K562 (cell line): ENCODE data around the gene EPB41L4B. TPM values are rescaled to one million over a fixed set of nuclear protein-coding genes. Genes with fewer than 3 reads are reported as not detected.

Experiments
- ATAC-seq: fragments of 200-7000 bp; cut with Tn5 transposase; 3 replicates; pipeline ENCODE4 v1.9.1; 2020; ENCODE audit warnings: moderate library complexity
- BruUV-seq: library from RNA; stranded (reverse); fragments of 400-500 nt; replicated peaks from 2 replicates; lab custom pipeline; 2021; lab: Mats Ljungman, UMichigan
- CTCF ChIA-PET: fragments of 300-600 bp; formaldehyde crosslinking; extraction: SDS; loops from one replicate; lab custom pipeline; 2021; ENCODE audit warnings: low intra/inter-chr PET ratio; lab: Yijun Ruan, JAX
- POLR2A ChIA-PET: fragments of 300-600, 350-650 bp; sonication (Branson Sonifier 250); formaldehyde crosslinking; extraction: SDS; loops from one replicate; lab custom pipeline; 2021; ENCODE audit warnings: antibody characterized with exemption, inconsistent platforms; lab: Yijun Ruan, JAX
- DNase-seq, 4 experiments: peaks; one replicate each; pipeline versions ENCODE4 v3.0.0 to v3.0.0-alpha.2; 2011 to 2018; ENCODE audit warnings: low spot score in 3 of 4, mixed read lengths in 3 of 4; ENCODE audit errors: extremely low read depth in 1 of 4
- FAIRE-seq: peaks from 2 replicates; lab custom pipeline; 2011; peaks lifted over from hg19 to GRCh38; lab: Jason Lieb, UNC
- H2AFZ ChIP-seq: 2 replicates; pipeline ENCODE4 v1.6.0; 2011; ENCODE audit warnings: low read depth, low read length, control low read depth, inconsistent platforms
- H3K27ac ChIP-seq: fragments of 200-600 bp; 3 replicates; pipeline ENCODE4 v1.8.0; 2011; ENCODE audit warnings: low read depth, mild to moderate bottlenecking, control low read depth, inconsistent platforms, low read length, moderate library complexity, mixed read lengths; ENCODE audit errors: extremely low read depth
- H3K27me3 ChIP-seq, 2 experiments: fragments of 300-600 bp in 1 of 2; 2 replicates in 1 of 2; 3 replicates in 1 of 2; pipeline versions ENCODE4 v1.6.0 to v1.8.0; 2011; ENCODE audit warnings: inconsistent platforms in 2 of 2, low read length in 2 of 2, mild to moderate bottlenecking in 1 of 2, mixed read lengths in 1 of 2, moderate library complexity in 1 of 2; ENCODE audit not compliant: control insufficient read depth in 2 of 2, insufficient read depth in 2 of 2
- H3K36me3 ChIP-seq: fragments of 300-600 bp; 3 replicates; pipeline ENCODE4 v1.8.0; 2011; ENCODE audit warnings: mild to moderate bottlenecking, low read length, inconsistent platforms; ENCODE audit not compliant: control insufficient read depth, insufficient read depth
- H3K4me1 ChIP-seq, 2 experiments: fragments of 200-600 bp in 1 of 2; replicated peaks in 1 of 2; 2 replicates in 1 of 2; 3 replicates in 1 of 2; pipeline versions ENCODE4 v1.5.1 to v1.8.0; 2011; ENCODE audit warnings: inconsistent platforms in 2 of 2, low read length in 2 of 2, mild to moderate bottlenecking in 1 of 2, mixed read lengths in 1 of 2, moderate library complexity in 1 of 2; ENCODE audit not compliant: control insufficient read depth in 2 of 2, insufficient read depth in 2 of 2
- H3K4me2 ChIP-seq: 2 replicates; pipeline ENCODE4 v1.6.1; 2011; ENCODE audit warnings: low read length, control low read depth, inconsistent platforms, mixed read lengths; ENCODE audit not compliant: insufficient read depth
- H3K4me3 ChIP-seq: fragments of 200-600 bp; sonication (generic), shearing (Covaris generic); 2 replicates; pipeline ENCODE4 v1.5.1; 2016; ENCODE audit warnings: control low read depth, inconsistent platforms
- H3K79me2 ChIP-seq: fragments of 200-600 bp; 3 replicates; pipeline ENCODE4 v1.8.0; 2011; ENCODE audit warnings: low read length, inconsistent platforms; ENCODE audit not compliant: control insufficient read depth, insufficient read depth
- H3K9ac ChIP-seq, 2 experiments: 2 replicates each; pipeline versions ENCODE4 v1.6.0 to v1.6.1; 2011; ENCODE audit warnings: low read depth in 2 of 2, low read length in 2 of 2, control low read depth in 1 of 2, inconsistent platforms in 1 of 2, mild to moderate bottlenecking in 1 of 2, mixed read lengths in 1 of 2; ENCODE audit not compliant: insufficient read depth in 1 of 2
- H3K9me1 ChIP-seq: one replicate; pipeline ENCODE4 v1.6.0; 2011; ENCODE audit warnings: inconsistent platforms, mild to moderate bottlenecking, low read length, moderate library complexity; ENCODE audit not compliant: control insufficient read depth, insufficient read depth
- H3K9me3 ChIP-seq: replicated peaks from 2 replicates; pipeline ENCODE4 v1.5.1; 2011; ENCODE audit warnings: low read depth, low read length, inconsistent platforms; ENCODE audit not compliant: control insufficient read depth, insufficient read depth
- H4K20me1 ChIP-seq: replicated peaks from 2 replicates; pipeline ENCODE4 v1.6.1; 2011; ENCODE audit warnings: low read length, inconsistent platforms, mixed read lengths; ENCODE audit not compliant: control insufficient read depth, insufficient read depth
- BCOR ChIP-seq: fragments of 450-650 bp; IDR thresholded peaks from 2 replicates; pipeline ENCODE4 v1.6.1; 2016
- BRF1 ChIP-seq: IDR thresholded peaks from 3 replicates; pipeline ENCODE4 v1.6.1; 2011; ENCODE audit warnings: borderline replicate concordance, mild to moderate bottlenecking; ENCODE audit not compliant: insufficient read length; ENCODE audit errors: extremely low read depth
- CSDE1 ChIP-seq, 2 experiments: fragments of 450-650 bp; IDR thresholded peaks; 2 replicates each; pipeline ENCODE4 v1.6.1; 2016; ENCODE audit warnings: mild to moderate bottlenecking in 1 of 2
- NCOA1 ChIP-seq: fragments of 450-650 bp; IDR thresholded peaks from 2 replicates; pipeline ENCODE4 v1.6.1; 2016; ENCODE audit warnings: low read depth
- RBM25 ChIP-seq: fragments of 200-400 bp; formaldehyde crosslinking; IDR thresholded peaks from 2 replicates; pipeline ENCODE4 v1.6.1; 2018; ENCODE audit warnings: low read length, low read depth, moderate library complexity; ENCODE audit not compliant: severe bottlenecking
- SAFB2 ChIP-seq: fragments of 200-400 bp; formaldehyde crosslinking; IDR thresholded peaks from 2 replicates; pipeline ENCODE4 v1.6.1; 2018; ENCODE audit warnings: borderline replicate concordance, low read length, low read depth, moderate library complexity; ENCODE audit not compliant: severe bottlenecking
- SAP30 ChIP-seq: fragments of 200-600 bp; sonication (generic); IDR thresholded peaks from 2 replicates; pipeline ENCODE4 v1.6.1; 2012; ENCODE audit warnings: borderline replicate concordance, low read depth, mild to moderate bottlenecking, moderate library complexity, low read length, control low read depth, inconsistent platforms; ENCODE audit not compliant: insufficient read depth, poor library complexity, severe bottlenecking
- SMARCA5 ChIP-seq: fragments of 450-650 bp; IDR thresholded peaks from 2 replicates; pipeline ENCODE4 v1.6.1; 2016
- ZFX ChIP-seq: sonication (generic); formaldehyde crosslinking; IDR thresholded peaks from 2 replicates; pipeline ENCODE4 v1.8.0; 2022; ENCODE audit warnings: mild to moderate bottlenecking, missing genetic modification reagents, moderate library complexity
- WGBS: fragments of 100-300 bp; shearing (Covaris generic); methylation state at CpG from one replicate; pipeline ENCODE4 v1.1.6; 2016; ENCODE audit warnings: low coverage, mixed read lengths; ENCODE audit not compliant: insufficient coverage; ENCODE audit errors: missing lambda C conversion rate; 5-methylcytosine and 5-hydroxymethylcytosine counted together
- in situ Hi-C: fragments of 300-500 bp; cut with MboI; formaldehyde crosslinking; loops from 4 replicates; pipeline ENCODE4 v1.15.0; 2018; ENCODE audit warnings: inconsistent platforms, mixed read lengths
- intact Hi-C: fragments of 100-400 bp; cut with micrococcal nuclease; formaldehyde crosslinking; loops from 2 replicates; pipeline ENCODE4 v1.14.2; 2022
- polyA plus RNA-seq, 8 experiments: library from polyadenylated mRNA; depleted of rRNA in 4 of 8; stranded (reverse) in 5 of 8; unstranded in 3 of 8; fragments of >200 nt; fragmentation: Nextera tagmentation in 2 of 8; fragmentation: Illumina TruSeq in 1 of 8; extraction: Ambion mirVana in 2 of 8; extraction: Trizol in 1 of 8; gene quantifications; 2 replicates each; pipeline versions ENCODE4 v1.2.1 to v1.2.3, GENCODE V29; 2011 to 2014; ENCODE audit warnings: inconsistent platforms in 1 of 8, missing spikeins in 1 of 8
- total RNA-seq, 7 experiments: library from RNA; depleted of rRNA in 6 of 7; stranded (reverse); fragments of >200 nt in 6 of 7; fragmentation: Illumina TruSeq in 2 of 7; extraction: Trizol in 2 of 7; gene quantifications; 2 replicates each; pipeline versions ENCODE4 v1.2.1 to v1.2.3, GENCODE V29; 2011 to 2021; ENCODE audit warnings: low replicate concordance in 1 of 7
- TF ChIP-seq, protein P1 (sequence below), 2 experiments: IDR thresholded peaks; 2 replicates each; pipeline ENCODE4 v1.6.1; 2012; ENCODE audit warnings: improper control_type of control experiment in 2 of 2, low read depth in 2 of 2, low read length in 2 of 2, borderline replicate concordance in 1 of 2
- TF ChIP-seq, protein P2 (sequence below): IDR thresholded peaks from 2 replicates; pipeline ENCODE4 v1.6.1; 2012; ENCODE audit warnings: low read depth, low read length, improper control_type of control experiment, borderline replicate concordance

EPB41L4B gene
- total and polyA plus RNA-seq, 9 of the 15 experiments (the other 6 are each of a cell fraction or from before 2014, with no cell fraction given), result 0.09 to 0.38 (median 0.21) TPM

DNA sequence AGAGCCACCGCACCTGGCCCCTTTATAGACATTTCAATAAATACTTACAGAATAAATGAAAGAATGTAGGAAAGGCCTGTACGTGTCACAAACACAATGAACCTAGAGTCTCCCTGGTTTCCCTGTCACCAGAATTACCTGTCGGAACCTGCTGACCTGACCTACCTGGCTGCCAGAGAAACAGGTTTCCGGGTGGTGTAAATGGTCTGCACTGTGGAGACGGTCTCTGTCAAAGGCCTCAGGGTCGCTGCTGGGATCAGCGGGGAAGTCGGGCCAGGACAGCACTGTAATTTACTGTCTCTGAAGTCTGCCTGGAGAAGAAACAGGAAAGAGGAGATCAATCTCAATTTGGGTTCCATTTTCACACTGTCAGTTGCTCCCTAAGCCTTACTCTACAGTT lies 144.5 kb downstream of the EPB41L4B start (continued):
- TF ChIP-seq ZFX (CRISPR knock-in tag), result no peak
- TF ChIP-seq, protein P1, sequence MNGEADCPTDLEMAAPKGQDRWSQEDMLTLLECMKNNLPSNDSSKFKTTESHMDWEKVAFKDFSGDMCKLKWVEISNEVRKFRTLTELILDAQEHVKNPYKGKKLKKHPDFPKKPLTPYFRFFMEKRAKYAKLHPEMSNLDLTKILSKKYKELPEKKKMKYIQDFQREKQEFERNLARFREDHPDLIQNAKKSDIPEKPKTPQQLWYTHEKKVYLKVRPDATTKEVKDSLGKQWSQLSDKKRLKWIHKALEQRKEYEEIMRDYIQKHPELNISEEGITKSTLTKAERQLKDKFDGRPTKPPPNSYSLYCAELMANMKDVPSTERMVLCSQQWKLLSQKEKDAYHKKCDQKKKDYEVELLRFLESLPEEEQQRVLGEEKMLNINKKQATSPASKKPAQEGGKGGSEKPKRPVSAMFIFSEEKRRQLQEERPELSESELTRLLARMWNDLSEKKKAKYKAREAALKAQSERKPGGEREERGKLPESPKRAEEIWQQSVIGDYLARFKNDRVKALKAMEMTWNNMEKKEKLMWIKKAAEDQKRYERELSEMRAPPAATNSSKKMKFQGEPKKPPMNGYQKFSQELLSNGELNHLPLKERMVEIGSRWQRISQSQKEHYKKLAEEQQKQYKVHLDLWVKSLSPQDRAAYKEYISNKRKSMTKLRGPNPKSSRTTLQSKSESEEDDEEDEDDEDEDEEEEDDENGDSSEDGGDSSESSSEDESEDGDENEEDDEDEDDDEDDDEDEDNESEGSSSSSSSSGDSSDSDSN (IDR thresholded peaks at IDR 0.05; ENCODE audit: borderline replicate concordance in 1 of 2, low read depth in 2 of 2, low read length in 2 of 2), result no peak
- no peak for TF ChIP-seq SAP30
- TF ChIP-seq NCOA1, result no peak
- TF ChIP-seq SAFB2, result no peak
- no peak for TF ChIP-seq CSDE1 (IDR thresholded peaks at IDR 0.05)

DNA sequence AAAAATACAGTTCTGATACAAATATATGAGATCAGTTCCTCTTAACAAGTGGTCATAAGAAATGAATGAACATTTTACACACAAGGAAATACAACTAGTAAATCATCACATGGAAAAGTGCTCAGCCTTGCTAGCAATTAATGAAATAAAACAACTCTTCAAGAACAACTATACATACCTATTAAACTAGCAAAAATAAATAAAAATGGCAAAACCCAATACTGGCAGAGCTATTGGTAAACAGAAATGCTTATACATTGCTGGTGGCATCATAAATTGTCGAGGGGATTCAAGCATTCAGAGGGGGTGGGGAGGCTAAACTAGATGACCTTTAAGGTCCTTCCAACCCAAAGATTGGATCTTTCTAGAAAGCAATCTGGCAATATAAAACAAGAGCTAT lies 147.9 kb downstream of the EPB41L4B start:
- no peak overlapping the region for H3K27ac ChIP-seq
- no peaks in the 10 kb centered on the region for H3K79me2 ChIP-seq
- ATAC-seq, result no peak
- ChIA-PET CTCF (no interaction called here), POLR2A (interaction anchor here (0.7 kb wide), 1 partner anchor 176 kb away, joined by 4 read pairs; no protein-coding TSS in a partner anchor)
- BruUV-seq, result no TSS peak
- WGBS, result 9% methylated on average over 1 of the region's 1 CpG
- intact Hi-C loops, result no loop called here
- H3K9me1 ChIP-seq, result no peaks in the 10 kb centered on the region
- no peaks in the 10 kb centered on the region for H3K27me3 ChIP-seq
- H3K4me3 ChIP-seq, result no peak overlapping the region
- H3K4me2 ChIP-seq, result no peak overlapping the region
- H3K4me1 ChIP-seq, result peaks cover 0 to 9% of the 10 kb centered on the region in 2 experiments; a peak in 1 of 5 replicates
- H3K36me3 ChIP-seq, result no peaks in the 10 kb centered on the region
- no peak for FAIRE-seq
- TF ChIP-seq BRF1 (no peak), RBM25 (peak; percentile 73), SMARCA5 (peak; percentile 69; the same call in 1 of the 2 replicates), BCOR (0 out of 2 replicates have a peak, but pooled peaks have one; percentile 49)
- TF ChIP-seq, protein P2, sequence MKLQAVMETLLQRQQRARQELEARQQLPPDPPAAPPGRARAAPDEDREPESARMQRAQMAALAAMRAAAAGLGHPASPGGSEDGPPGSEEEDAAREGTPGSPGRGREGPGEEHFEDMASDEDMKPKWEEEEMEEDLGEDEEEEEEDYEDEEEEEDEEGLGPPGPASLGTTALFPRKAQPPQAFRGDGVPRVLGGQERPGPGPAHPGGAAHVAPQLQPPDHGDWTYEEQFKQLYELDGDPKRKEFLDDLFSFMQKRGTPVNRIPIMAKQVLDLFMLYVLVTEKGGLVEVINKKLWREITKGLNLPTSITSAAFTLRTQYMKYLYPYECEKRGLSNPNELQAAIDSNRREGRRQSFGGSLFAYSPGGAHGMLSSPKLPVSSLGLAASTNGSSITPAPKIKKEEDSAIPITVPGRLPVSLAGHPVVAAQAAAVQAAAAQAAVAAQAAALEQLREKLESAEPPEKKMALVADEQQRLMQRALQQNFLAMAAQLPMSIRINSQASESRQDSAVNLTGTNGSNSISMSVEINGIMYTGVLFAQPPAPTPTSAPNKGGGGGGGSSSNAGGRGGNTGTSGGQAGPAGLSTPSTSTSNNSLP, result peak; percentile 77
- TF ChIP-seq, all 486 proteins: peak for 4
- H3K9me3 ChIP-seq, result no peaks in the 10 kb centered on the region
- DNase-seq, result no peak
- H2AFZ ChIP-seq, result no peak overlapping the region
- in situ Hi-C loops, result no loop called here
- no peaks in the 10 kb centered on the region for H4K20me1 ChIP-seq
- no peak overlapping the region for H3K9ac ChIP-seq
